MCF 10A (cell line): ENCODE measurements around the gene SLC10A7. TPM values are rescaled to one million over a fixed set of nuclear protein-coding genes. Genes with fewer than 3 reads are reported as not detected.

Source experiments
- BruUV-seq: library from RNA; stranded (reverse); fragments of 400-500 nt; replicated peaks from 2 replicates; lab custom pipeline; 2021; lab: Mats Ljungman, UMichigan
- CTCF ChIA-PET: fragments of 300-600 bp; sonication (Branson Sonifier 250); formaldehyde crosslinking; extraction: SDS; loops from one replicate; lab custom pipeline; 2021; ENCODE audit warnings: antibody characterized with exemption, inconsistent platforms; lab: Yijun Ruan, JAX
- POLR2A ChIA-PET: fragments of 300-600, 350-650 bp; sonication (Branson Sonifier 250); formaldehyde crosslinking; extraction: SDS; loops from one replicate; lab custom pipeline; 2020; ENCODE audit warnings: antibody characterized with exemption, inconsistent platforms; lab: Yijun Ruan, JAX
- DNase-seq: peaks from one replicate; pipeline ENCODE4 v3.0.0-alpha.2; 2018; ENCODE audit not compliant: unreplicated experiment
- H3K27ac Mint-ChIP-seq: one replicate; pipeline ENCODE4 v1.8.0; 2022; ENCODE audit warnings: mild to moderate bottlenecking, low read depth, mixed read lengths; ENCODE audit not compliant: unreplicated experiment
- H3K27me3 Mint-ChIP-seq: one replicate; pipeline ENCODE4 v1.8.0; 2022; ENCODE audit warnings: mixed read lengths; ENCODE audit not compliant: insufficient read depth, unreplicated experiment
- H3K36me3 Mint-ChIP-seq: one replicate; pipeline ENCODE4 v1.8.0; 2022; ENCODE audit warnings: mild to moderate bottlenecking, moderate library complexity, mixed read lengths; ENCODE audit not compliant: insufficient read depth, unreplicated experiment
- H3K4me1 Mint-ChIP-seq: one replicate; pipeline ENCODE4 v1.8.0; 2022; ENCODE audit warnings: mixed read lengths; ENCODE audit not compliant: insufficient read depth, unreplicated experiment
- H3K4me3 Mint-ChIP-seq: one replicate; pipeline ENCODE4 v1.8.0; 2022; ENCODE audit warnings: mild to moderate bottlenecking, moderate library complexity, mixed read lengths; ENCODE audit not compliant: unreplicated experiment
- H3K9me3 Mint-ChIP-seq: one replicate; pipeline ENCODE4 v1.8.0; 2022; ENCODE audit warnings: mixed read lengths; ENCODE audit not compliant: unreplicated experiment
- intact Hi-C: fragments of 100-400 bp; cut with micrococcal nuclease; formaldehyde crosslinking; loops from 2 replicates; pipeline ENCODE4 v1.14.1; 2022
- total RNA-seq: library from RNA; stranded (reverse); gene quantifications from 2 replicates; pipeline ENCODE4 v1.2.3, GENCODE V29; 2022
- TF ChIP-seq, protein P1 (sequence below): fragments of 200-600 bp; IDR thresholded peaks from one replicate; pipeline ENCODE4 v1.8.0; 2022; ENCODE audit warnings: antibody characterized with exemption, mild to moderate bottlenecking; ENCODE audit not compliant: unreplicated experiment

Gene SLC10A7
- total RNA-seq, 1 experiment from 2014 or later = 23.0 TPM

DNA sequence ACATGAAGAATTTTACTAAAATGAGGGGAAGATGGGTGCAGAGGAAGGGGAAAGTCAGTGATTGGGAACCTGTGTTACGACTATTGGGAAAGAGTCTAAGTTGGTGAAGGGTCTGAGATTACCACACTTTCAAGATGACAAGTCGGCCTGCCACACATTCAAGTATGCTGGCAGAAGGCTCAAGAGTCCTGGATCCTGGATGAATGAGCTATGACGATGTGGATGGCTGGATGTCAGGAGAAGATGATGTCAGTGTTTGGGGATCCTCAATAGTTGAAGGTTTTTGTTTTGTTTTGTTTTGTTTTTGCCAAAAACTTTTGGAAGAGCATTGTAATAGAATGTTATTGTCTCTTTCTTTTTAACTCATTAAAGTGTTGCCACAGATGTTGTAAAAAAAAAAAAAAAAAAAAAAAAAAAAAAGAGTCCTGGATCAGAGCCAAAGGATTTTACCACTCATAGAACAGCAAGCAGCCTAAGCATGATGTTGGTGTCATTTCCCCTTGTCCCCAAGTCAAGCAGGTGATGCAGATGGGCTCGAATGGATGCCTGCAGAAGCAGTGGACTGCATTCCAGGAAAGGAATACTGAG lies 186.8 kb downstream of the SLC10A7 start:
- Mint-ChIP-seq H3K27ac (no peak overlapping the region), H3K4me3 (no peak overlapping the region), H3K27me3 (no peaks in the 10 kb centered on the region), H3K36me3 (no peaks in the 10 kb centered on the region), H3K9me3 (no peaks in the 10 kb centered on the region), H3K4me1 (peaks cover 15% of the 10 kb centered on the region)
- TF ChIP-seq, protein P1, sequence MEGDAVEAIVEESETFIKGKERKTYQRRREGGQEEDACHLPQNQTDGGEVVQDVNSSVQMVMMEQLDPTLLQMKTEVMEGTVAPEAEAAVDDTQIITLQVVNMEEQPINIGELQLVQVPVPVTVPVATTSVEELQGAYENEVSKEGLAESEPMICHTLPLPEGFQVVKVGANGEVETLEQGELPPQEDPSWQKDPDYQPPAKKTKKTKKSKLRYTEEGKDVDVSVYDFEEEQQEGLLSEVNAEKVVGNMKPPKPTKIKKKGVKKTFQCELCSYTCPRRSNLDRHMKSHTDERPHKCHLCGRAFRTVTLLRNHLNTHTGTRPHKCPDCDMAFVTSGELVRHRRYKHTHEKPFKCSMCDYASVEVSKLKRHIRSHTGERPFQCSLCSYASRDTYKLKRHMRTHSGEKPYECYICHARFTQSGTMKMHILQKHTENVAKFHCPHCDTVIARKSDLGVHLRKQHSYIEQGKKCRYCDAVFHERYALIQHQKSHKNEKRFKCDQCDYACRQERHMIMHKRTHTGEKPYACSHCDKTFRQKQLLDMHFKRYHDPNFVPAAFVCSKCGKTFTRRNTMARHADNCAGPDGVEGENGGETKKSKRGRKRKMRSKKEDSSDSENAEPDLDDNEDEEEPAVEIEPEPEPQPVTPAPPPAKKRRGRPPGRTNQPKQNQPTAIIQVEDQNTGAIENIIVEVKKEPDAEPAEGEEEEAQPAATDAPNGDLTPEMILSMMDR = no peak
- intact Hi-C loops = loop anchor here (5.0 to 10.0 kb wide), 2 partner anchors 238 to 720 kb away; partner anchors contain the start of gene MMAA
- CTCF ChIA-PET = interaction anchor here (0.6 to 1.5 kb wide), 4 partner anchors 9 to 684 kb away, joined by 3 to 7 read pairs (median 4); no protein-coding TSS in a partner anchor
- DNase-seq = peak; percentile 48
- POLR2A ChIA-PET = no interaction called here
- no TSS peak for BruUV-seq

DNA sequence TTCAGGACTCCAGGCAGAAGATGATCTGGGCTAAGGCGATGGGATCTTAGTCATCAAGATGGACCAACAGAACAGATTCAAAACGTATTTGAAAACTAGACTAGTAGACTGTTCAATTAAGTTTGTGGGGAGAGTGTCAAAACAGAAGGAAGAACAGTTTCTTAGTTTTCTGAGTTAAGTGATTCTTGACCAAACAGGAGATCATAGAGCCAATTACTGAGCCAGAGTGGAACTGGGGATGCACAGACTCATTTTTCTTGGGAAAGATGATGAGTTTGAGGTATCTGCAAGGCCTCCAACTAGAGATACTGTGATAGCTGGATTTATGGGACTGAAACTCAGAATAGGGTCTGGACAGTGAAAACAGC lies 187.9 kb downstream of the SLC10A7 start:
- no peak for DNase-seq
- Mint-ChIP-seq H3K27ac (no peak overlapping the region), H3K4me3 (no peak overlapping the region), H3K9me3 (no peaks in the 10 kb centered on the region), H3K4me1 (peaks cover 16% of the 10 kb centered on the region), H3K27me3 (no peaks in the 10 kb centered on the region), H3K36me3 (no peaks in the 10 kb centered on the region)
- POLR2A ChIA-PET = interaction anchor here (0.5 to 0.6 kb wide), 2 partner anchors 100 to 134 kb away, joined by 3 to 4 read pairs; no protein-coding TSS in a partner anchor
- BruUV-seq = no TSS peak
- TF ChIP-seq, protein P1 = no peak
- CTCF ChIA-PET = interaction anchor here (0.6 to 1.3 kb wide), 2 partner anchors 10 to 125 kb away, joined by 3 to 7 read pairs; no protein-coding TSS in a partner anchor
- intact Hi-C loops = loop anchor here (2.0 to 10.0 kb wide), 2 partner anchors 91 to 719 kb away; partner anchors contain the start of gene MMAA

DNA sequence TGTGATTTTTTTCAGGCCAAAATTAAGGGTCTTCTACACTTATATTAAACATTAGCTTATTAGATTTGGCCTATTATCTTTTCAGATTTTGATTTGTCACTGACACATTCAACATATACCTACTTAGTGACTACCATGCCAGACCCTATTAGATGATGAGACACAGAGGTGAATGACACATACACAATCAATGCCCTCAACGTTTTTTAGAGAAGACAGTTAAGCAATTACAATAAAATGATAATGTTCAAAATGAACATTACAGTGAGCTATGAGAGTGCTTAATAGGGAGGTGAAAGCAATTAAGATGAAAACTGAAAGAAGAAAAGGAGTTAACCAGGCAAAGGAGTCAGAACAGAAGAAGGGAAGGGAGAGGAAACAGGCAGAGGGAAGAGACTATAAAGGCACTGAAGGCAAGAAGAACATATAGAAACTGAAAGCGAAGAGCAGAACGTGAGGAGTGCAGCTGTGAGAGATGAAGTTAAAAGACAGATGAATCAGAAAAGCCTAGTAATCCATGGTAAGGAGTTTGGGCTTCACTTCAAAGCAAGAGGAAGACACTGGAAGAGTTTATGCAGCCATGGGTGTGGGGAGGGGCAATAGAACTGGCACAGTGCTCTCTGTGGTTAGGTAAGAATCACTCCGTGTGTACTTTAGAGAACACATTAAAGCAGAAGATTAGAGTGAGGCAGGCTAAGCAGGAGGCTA lies 188.4 kb downstream of the SLC10A7 start:
- no TSS peak for BruUV-seq
- no peak overlapping the region for H3K27ac Mint-ChIP-seq
- peak; percentile 86 for DNase-seq
- TF ChIP-seq, protein P1 = no peak
- no peaks in the 10 kb centered on the region for H3K27me3 Mint-ChIP-seq
- H3K9me3 Mint-ChIP-seq = no peaks in the 10 kb centered on the region
- intact Hi-C loops = loop anchor here (2.0 to 10.0 kb wide), 2 partner anchors 91 to 719 kb away; partner anchors contain the start of gene MMAA
- H3K4me1 Mint-ChIP-seq = peaks cover 22% of the 10 kb centered on the region
- no peaks in the 10 kb centered on the region for H3K36me3 Mint-ChIP-seq
- POLR2A ChIA-PET = interaction anchor here (0.5 to 0.6 kb wide), 2 partner anchors 99 to 134 kb away, joined by 3 to 4 read pairs; no protein-coding TSS in a partner anchor
- CTCF ChIA-PET = interaction anchor here (0.6 to 1.3 kb wide), 4 partner anchors 10 to 686 kb away, joined by 3 to 7 read pairs (median 3); no protein-coding TSS in a partner anchor
- H3K4me3 Mint-ChIP-seq = no peak overlapping the region

DNA sequence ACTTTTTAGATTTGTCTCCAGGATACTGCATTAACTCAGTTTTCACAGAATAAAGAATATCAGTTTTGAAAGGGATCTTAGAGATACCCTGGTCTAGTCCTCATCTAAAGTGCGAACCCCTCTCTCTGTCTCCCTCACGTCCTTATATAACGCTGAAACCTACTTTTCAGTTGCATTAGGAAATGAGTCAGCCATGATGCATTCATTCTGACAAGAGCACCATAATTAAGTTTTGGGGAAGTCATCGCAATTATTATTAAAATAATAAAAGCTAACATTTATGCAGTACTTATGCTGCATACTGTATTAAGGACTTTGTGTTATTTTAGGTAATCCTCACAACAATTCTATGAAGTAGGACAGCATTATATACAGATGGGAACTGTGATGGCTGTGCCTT lies 191.3 kb downstream of the SLC10A7 start:
- H3K4me3 Mint-ChIP-seq = no peak overlapping the region
- no peaks in the 10 kb centered on the region for H3K36me3 Mint-ChIP-seq
- H3K4me1 Mint-ChIP-seq = peaks cover 16% of the 10 kb centered on the region
- CTCF ChIA-PET = interaction anchor here (0.6 to 1.1 kb wide), 6 partner anchors 87 to 918 kb away, joined by 3 to 6 read pairs (median 3); no protein-coding TSS in a partner anchor
- no peak overlapping the region for H3K27ac Mint-ChIP-seq
- H3K9me3 Mint-ChIP-seq = no peaks in the 10 kb centered on the region
- peak; percentile 27 for DNase-seq
- POLR2A ChIA-PET = interaction anchor here (0.7 to 2.8 kb wide), 3 partner anchors 149 to 589 kb away, joined by 3 to 10 read pairs (median 3); partner anchors contain the start of gene SLC10A7
- no peaks in the 10 kb centered on the region for H3K27me3 Mint-ChIP-seq
- TF ChIP-seq, protein P1 = no peak
- BruUV-seq = no TSS peak
- intact Hi-C loops = loop anchor here (10.0 kb wide), 1 partner anchor 716 kb away; the partner anchor contains the start of gene MMAA
